NCI-H460 (cell line): ENCODE results near the gene CIB4. TPM values are rescaled to one million over a fixed set of nuclear protein-coding genes. Genes with fewer than 3 reads are reported as not detected.

Source experiments
- DNase-seq: peaks from one replicate; pipeline ENCODE4 v3.0.0-alpha.2; 2016; ENCODE audit warnings: low read depth; ENCODE audit errors: extremely low read depth
- total RNA-seq: library from RNA; depleted of rRNA; stranded (reverse); fragments of >200 nt; shearing (Covaris generic); gene quantifications from 2 replicates; pipeline ENCODE4 v1.2.3, GENCODE V29; 2014

Gene CIB4
- total RNA-seq, 1 experiment from 2014 or later: not detected

DNA sequence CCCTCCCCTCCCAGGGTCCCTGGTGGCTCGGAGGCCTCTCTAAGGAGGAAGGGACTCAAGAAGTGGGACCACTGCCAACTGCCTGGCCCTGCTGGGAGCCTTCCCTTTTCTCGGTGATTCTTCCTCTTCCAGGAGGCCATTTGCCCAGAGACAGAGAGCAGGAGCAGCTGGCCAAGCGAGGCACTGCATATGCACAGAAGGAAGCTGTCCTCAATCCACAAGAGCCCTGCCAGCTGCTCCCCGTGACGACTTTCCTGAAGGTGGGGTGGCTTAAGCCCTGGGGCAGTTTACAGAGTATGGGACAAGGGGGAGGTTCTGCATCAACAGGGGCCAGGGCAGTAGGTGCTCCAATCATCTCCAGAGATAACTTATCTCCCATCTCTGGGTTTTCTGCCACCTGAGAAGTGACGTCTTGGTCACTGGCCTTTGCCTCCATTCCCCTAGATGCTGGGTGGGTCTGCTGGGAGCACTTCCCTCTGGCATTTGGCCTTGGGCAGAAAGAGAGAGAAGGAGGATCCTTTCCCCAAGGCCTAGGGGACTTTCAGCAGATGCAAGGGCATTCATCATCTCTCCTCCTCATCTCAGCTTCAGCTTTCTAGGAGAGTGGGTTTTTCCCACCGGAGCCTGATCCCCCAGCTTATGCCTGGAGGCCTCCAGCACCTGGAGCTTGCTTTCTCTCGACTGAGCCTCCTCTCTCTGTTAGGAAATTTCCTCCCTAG lies 28.5 kb downstream of the CIB4 start:
- DNase-seq: no peak

DNA sequence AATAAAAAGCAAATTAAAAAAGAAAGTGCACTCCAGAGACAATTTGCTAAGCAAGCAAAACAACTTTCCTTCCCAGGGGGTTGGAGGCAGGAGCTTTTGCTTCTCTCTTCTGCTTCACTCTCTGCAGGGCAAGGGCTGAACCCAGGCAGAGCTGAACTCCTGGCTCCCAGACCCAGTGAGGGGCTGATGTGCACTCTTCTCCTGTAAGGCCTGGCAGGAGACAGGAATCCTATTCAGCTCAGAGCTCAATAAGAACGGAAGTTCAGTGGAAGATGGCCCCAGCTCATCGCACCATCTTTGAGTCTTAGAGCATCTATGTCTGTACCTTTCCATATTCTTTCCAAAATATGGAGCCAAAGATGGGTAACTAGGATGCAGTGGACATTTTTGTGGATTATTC lies 29.1 kb downstream of the CIB4 start:
- DNase-seq: no peak

DNA sequence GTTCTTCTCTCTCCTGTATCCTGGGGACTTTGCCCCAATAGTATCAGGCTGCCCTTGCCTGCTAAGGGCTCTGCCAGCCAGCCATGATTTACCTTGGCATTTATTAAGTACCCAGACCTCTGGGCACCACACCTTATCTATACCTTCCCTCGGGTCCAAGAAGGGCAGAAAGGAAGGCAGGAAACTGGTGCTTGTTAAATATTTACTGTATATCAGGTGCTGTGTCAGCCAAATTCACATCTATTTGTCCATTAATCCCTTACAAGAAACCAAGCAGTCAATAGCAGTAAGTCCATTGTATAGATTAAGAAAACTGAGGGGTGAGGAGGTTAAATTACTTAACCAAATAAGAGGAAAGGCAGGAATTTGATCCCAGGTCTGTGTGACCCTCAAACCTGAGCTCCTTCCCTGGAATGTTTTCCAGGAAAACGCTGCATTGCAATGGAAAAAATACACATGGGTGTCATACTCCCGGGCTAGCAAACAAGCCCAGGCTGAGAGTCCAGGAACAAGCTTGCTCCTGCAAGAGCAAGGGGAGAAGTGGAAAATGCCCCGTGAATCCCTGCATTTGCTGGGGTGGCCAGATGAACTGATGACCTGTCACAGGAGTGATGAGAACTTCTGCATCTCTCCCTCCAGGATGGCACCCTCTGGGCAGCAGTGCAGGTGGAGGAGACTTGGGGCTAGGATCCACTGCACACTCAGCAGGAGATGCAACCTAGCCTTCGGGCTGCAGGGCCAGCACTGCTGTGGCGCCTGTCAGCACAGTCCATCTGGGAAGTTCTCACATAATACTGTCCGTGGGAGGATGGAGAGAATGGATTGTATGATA lies 30.4 kb downstream of the CIB4 start:
- no peak for DNase-seq

DNA sequence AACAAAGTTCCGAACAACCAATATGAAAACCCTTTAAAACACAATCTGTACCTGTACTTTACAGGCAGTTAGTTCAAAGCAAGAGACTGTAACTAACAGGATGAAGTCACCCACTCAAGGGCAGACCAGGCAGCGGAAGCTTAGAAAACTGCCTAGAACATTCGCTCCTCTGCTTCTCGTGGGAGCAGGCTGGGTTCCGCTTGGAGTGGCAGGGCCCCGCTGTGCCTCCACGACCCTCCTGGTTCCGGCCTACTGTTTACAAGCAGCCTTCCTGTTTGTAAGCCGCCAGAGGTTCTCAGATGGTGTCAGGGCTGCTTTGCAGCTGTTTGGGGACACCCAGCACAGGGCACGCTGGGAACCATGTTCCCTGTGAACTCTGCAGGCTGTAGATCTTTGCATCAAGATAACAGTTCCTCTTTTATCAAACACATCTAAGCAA lies 31.3 kb downstream of the CIB4 start:
- DNase-seq: no peak

DNA sequence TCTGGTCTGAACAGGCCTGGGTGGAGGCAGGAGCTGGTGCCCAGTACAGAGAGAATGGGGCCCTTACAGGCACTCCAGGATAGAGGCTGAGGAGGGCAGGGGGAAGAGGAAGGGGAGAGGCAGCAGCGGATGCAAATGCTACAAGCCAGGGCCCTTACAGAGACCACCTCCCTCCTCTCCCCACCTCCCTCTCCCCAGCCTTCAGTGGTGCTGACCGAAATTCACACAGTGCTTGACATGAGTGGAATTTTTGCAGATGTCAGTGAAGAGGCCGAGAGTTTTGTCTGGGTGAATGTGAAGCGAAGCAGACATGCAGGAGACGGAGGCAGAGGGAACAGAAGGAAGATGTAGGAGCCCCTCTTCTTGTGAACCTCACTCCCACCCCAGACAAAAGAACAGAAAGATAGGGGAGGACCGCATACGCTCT lies 31.9 kb downstream of the CIB4 start:
- no peak for DNase-seq

DNA sequence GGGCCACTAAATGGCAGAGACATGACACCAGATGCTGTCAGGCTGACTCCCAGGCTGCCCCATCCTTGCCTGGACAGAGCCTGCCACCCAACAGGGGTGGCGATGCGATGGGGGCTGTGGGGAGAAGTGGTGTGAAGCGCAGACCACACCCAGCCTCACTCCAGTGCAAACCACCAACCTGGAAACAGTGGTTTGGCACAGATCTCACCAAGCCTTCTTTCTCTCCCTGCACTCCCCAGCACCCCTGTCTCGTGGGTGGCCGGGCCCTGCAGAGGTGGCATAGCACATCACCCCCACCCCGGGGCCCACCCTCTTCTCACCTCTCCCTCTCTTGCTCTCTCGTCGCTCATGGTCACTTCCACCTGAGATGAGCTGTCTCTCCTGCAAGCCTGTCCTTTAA lies 32.6 kb downstream of the CIB4 start:
- DNase-seq: no peak

DNA sequence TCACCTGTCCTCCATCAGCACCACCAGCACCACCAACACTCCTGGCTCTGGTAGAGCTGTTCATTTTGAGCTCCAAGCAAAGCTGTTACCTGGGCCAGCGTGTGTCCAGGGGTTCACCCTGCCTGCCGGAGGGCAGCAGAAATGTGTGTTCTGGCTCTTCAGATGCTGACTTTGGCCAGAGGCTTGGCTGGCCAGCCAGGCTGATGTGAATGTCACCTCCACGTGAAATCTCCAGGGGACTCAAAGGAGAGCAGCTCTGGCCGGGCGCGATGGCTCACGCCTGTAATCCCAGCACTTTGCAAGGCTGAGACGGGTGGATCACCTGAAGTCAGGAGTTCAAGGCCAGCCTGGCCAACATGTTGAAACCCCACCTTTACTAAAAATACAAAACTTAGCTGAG lies 33.5 kb downstream of the CIB4 start:
- DNase-seq: no peak

DNA sequence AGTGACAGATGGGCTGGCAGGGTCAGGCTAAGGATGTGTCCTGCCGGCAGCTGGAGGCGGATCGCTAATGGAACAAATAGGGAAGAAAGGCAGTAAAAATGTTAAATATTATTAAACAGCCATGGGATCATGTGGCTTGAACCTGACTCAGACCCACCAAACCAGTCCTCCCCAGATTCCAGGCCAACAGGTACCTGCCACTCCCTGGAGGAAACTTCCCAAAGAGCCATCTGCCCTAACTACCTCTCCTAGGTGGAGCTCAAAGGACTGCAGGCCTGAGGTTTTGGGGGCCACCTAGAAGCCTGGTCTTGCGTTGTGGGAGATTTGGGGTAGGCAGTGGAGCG lies 34.3 kb downstream of the CIB4 start:
- no peak for DNase-seq

DNA sequence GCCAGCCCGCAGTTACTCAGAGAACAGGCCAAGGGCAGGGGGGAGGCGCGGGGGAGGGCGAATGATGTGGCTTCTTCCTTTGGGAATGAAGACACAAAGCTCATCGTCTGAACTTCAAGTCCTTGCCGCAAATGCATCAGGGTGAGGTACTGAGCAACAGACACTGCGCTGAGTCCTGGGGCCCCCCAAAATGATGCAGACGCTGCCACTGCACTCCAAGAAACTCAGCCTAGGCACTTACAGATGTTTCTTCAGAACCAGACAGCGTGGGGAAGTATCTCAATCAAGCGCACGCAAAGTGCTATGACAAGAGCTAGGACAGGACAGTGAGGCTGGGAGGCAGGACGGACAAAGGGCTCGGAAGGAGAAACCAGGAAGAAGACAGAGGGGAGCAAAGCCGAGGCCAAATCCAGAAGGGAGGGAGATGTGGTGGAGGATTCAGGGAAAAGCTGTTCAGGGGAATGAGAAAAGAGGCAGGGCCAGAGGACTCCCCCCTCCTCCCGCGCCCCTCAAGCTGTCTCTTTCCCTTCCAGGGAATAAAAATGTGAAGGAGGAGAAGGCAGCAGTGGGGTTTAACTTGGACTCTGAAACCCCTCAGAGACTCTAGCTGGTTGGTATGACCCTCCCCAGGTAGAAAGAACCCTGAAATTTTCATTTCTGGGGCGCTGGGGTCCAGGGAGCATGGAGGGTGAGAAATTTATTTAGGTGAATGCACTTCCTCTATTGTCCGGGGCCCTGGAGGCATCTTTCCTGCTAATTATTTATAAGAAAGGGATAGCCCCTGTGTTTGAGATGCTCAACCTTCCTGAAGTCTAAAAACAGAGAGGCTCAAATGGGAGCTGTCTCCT lies 34.9 kb downstream of the CIB4 start:
- no peak for DNase-seq

DNA sequence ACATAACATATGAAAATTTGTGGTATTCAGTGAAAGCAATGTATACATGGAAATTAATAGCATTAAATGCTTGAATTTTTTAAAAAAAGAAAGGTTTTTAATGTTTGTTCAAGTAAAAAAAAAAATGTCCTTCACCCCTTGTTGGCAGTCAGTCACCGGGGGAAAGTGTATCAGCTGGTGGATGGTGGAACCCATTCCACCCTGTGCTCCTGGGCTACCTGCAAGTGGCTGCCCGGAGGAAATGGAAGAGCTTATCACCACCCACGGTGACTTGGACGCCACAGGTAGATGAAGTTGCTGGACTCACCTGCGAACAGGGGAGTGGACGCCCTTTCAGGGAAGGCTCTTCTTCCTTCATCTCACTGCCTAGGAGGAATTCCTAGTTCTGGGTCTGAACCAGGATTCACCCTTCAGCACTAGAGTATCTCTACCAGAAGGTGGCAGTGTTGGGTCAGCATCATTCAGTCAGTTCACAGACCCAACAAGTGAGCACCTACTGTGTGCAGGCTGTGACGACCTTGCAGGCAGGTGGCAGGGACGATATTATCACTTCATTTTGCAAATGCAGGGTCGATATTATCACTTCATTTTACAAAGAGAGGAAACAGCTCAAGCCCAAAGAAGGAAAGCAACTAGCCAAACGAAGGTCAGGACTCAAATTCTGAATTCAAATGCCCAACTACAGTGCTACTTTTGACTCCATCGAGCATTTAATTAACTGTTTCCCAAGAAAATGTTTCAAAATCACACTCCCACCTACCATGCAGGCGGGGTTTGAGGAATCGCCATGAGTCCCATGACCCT lies 35.8 kb downstream of the CIB4 start:
- DNase-seq: peak; percentile 67

DNA sequence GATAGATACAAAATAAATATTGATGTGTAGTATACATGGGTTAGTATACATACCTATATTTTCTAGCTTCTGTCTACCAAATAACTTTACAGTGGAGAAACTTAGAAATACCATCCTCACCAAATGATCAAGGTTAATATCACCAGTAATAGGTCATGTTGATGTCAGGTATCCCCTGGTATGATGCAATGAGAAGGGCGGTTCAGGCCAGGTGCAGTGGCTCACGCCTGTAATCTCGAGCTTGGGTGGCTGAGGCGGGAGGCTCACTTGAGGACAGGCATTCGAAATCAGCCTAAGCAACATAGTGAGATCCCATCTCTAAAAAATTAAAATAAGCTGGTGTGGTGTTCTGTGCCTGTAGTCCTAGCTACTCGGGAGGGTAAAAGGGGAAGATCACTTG lies 38.6 kb downstream of the CIB4 start:
- DNase-seq: no peak

DNA sequence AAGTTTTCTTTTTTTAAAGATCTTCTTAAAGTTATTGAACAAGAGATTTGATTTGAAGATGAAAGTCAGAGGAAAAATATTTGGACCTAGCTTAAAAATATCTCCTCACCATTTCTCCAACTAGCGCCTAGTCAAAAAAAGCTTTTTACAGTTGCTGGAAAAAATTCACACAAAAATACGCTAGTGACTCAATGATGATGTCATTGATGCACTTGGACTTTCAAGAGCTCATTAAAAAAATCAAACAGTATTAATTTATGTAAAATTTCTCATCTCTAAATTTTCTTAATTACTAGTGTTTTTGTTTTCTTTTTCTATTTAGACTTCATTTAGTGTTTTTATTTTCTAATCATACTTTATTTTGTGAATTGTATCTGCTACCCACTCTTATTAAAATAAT lies 41.8 kb downstream of the CIB4 start:
- DNase-seq: no peak

DNA sequence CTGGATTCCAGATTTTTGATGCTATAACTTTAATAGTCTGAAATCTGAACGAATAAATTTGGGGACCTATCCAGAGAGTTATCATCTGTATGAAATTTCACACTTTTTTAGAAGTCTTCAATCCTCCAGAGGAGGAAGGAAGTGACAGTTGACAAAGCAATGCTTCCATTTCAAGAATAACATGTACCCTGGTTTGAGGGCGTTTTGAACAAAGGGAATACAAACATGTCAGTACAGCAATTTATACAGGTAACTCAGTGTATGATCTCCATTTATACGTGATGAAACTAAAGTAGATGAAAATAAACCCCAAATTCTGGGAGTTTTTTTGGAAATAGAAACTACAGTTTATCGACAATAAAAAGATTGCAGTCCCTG lies 42.2 kb downstream of the CIB4 start:
- DNase-seq: no peak

DNA sequence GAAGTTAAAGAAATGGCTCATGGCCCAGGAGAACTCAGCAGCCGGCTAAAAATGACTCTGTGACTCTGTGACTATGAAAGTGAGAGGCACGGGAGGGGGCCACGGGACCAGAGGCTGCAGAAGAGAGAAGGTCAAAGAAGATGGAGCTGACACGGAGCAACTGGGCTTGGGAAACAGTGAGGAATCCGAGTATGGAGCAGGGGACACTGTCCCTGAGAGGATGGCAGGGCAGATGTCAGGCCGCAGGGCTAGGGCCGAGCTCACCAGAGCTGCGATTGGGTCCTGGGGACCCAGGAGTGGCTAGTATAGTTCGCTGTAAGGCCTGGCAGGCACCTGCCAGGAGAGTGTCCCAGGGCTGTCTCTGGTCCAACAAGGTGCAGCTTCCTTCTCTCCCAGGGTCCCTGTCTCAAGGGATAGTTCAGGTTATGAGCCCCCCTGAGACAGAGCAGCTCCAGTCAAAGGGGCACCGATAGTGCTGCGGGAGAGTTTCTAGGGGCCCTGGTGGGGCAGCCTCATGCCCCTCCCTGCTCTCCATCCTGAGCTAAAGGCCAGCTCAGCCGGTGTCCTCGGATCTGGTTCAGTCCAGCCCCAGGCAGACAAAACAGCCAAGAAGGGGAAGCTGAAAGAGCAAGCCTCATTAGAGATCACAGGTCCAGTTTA lies 42.7 kb downstream of the CIB4 start:
- DNase-seq: no peak

DNA sequence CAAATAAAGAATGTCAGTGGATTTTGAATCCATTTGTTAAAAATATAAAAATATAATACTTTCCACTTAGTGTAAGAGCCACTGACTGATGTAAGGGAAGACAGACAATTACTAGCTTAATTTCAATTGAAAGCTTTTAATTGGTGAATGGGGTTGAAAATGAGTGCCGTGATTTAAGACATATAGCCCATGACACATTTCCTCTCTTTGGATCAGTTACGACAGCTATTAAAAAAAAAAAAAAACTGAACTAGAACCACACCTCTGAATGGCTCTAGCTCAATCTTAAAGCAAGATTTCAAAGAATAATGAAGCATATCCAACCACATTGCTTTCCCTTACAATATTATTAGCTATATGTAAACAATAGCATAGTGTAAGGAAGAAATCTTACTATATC lies 44.0 kb downstream of the CIB4 start:
- no peak for DNase-seq

DNA sequence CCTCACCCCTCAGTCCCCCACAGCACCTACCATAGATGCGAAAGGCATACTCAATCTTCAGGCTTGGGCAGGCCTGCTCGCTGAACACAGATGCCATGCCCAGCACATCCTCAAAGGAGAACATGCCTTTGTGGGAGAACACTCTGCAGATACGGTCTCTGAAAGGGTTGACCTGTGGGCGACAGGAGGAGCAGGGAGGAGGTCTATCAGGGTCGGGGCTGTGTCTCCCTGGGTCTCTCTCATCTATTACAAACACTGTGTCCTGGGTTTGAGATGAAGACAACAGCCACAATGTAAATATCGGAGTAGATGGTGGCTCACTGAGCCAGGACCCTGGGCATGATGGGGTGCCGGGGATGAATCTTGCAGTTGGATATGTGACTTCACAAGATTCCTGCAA lies 46.0 kb downstream of the CIB4 start:
- no peak for DNase-seq

DNA sequence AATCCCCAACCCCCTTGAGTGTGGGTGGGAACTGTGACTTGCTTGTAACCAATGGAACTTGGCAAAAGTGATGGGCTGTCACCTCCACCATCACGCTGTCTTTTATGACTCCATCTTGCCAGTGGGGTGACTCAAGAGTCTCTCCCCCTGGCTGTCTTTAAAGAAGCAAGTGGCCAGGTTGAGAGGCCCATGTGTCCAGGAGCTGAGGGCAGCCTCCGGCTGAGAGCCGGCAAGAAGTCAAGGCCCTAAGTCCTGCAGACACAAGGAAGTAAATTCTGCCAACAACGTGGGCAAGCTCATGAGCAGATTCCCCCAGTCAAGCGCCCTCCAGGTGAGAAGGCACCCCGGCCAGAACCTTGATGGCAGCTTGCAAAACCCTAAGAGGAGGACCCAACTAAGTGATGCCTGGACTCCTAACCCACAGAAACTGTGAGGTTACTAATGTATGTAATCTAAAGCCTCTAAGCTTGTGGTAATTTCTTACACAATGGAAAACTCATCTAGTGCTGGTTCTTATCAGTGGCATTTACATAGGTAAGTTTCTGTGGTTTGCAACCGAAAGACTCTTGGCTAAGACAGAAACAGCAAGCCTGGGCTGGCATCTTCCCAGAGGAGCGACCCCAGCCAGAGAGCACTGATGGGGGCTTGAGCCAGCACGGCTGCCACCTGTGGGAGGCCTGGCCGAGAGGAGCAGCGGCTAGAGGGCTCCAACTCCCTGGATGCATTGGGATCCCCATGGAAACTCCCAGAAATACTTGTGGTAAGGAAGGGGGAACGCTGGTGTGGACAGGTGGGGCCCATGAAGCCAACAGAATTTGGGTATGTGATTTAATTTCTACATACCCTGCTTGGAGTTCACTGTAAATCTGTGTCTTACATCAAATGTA lies 49.3 kb downstream of the CIB4 start:
- no peak for DNase-seq

DNA sequence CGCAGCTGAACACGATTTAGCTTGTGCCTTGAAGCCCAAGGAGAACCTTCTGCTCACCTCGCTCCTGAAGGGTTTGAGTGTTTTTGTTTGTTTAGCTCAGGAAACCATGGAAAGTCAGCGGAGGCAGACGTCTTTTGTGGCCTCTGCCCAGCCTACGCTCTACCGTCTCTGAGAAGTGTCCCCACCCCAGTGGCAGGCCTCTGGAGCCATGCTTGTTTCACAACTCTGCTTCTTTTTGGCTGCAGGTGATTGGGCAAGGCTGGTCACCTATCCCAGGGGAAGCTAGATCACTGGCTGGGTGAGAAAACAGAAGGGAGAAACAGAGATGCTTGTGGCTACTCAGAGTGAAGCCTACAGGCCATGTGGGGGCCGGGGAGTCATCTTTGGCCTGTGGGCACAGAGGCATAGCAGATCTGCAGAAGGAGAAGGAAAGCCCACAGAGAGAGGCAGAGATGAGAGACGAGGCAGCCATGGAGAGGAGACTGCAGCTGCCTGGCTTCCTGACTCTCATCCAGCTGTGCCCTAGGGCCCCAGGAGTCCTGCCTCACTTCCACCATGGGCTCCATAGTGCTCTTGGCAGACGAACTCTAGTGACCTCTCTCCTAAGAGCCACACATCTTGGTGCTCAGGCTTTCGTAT lies 50.1 kb downstream of the CIB4 start:
- DNase-seq: no peak

DNA sequence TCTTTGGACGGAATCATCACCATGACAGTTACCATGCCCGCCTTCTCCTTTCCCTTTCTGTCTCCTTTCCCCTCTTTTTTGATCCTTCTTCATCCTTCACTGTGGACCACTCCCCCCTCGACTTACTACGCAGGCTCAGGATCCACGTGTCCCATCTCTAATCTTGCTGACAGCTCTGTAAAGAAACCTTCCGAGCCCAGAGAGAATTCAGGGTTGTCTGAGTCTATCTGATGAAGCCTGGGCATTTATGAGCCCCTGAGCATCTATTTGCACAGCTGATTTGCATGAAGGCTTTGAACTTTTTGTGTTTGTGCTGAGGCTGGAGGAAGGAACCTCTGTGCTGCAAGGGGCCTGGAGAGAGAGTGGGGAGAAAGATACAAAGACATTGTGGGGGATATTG lies 50.7 kb downstream of the CIB4 start:
- DNase-seq: no peak
